GM06990 (cell line): ENCODE results near the gene SPAG9.

Source experiments
- DNase-seq: peaks from one replicate; pipeline ENCODE4 v3.0.0-alpha.2; 2011; ENCODE audit not compliant: insufficient read length; ENCODE audit errors: extremely low read depth
- H3K27me3 ChIP-seq: replicated peaks from 2 replicates; pipeline ENCODE4 v1.6.0; 2011; ENCODE audit warnings: low read length; ENCODE audit not compliant: control insufficient read depth, insufficient read depth
- H3K36me3 ChIP-seq: 2 replicates; pipeline ENCODE4 v1.5.1; 2011; ENCODE audit warnings: low read length; ENCODE audit not compliant: control insufficient read depth, insufficient read depth
- H3K4me3 ChIP-seq: replicated peaks from 2 replicates; pipeline ENCODE4 v1.5.1; 2011; ENCODE audit warnings: low read depth, mild to moderate bottlenecking, control low read depth, low read length
- TF ChIP-seq, protein P1 (sequence below): IDR thresholded peaks from 2 replicates; pipeline ENCODE4 v1.5.1; 2011; ENCODE audit warnings: low read length, control low read depth, mild to moderate bottlenecking, inconsistent platforms; ENCODE audit not compliant: insufficient read depth, poor library complexity, severe bottlenecking

Gene SPAG9, protein sequence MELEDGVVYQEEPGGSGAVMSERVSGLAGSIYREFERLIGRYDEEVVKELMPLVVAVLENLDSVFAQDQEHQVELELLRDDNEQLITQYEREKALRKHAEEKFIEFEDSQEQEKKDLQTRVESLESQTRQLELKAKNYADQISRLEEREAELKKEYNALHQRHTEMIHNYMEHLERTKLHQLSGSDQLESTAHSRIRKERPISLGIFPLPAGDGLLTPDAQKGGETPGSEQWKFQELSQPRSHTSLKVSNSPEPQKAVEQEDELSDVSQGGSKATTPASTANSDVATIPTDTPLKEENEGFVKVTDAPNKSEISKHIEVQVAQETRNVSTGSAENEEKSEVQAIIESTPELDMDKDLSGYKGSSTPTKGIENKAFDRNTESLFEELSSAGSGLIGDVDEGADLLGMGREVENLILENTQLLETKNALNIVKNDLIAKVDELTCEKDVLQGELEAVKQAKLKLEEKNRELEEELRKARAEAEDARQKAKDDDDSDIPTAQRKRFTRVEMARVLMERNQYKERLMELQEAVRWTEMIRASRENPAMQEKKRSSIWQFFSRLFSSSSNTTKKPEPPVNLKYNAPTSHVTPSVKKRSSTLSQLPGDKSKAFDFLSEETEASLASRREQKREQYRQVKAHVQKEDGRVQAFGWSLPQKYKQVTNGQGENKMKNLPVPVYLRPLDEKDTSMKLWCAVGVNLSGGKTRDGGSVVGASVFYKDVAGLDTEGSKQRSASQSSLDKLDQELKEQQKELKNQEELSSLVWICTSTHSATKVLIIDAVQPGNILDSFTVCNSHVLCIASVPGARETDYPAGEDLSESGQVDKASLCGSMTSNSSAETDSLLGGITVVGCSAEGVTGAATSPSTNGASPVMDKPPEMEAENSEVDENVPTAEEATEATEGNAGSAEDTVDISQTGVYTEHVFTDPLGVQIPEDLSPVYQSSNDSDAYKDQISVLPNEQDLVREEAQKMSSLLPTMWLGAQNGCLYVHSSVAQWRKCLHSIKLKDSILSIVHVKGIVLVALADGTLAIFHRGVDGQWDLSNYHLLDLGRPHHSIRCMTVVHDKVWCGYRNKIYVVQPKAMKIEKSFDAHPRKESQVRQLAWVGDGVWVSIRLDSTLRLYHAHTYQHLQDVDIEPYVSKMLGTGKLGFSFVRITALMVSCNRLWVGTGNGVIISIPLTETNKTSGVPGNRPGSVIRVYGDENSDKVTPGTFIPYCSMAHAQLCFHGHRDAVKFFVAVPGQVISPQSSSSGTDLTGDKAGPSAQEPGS (N-terminal part only)

DNA sequence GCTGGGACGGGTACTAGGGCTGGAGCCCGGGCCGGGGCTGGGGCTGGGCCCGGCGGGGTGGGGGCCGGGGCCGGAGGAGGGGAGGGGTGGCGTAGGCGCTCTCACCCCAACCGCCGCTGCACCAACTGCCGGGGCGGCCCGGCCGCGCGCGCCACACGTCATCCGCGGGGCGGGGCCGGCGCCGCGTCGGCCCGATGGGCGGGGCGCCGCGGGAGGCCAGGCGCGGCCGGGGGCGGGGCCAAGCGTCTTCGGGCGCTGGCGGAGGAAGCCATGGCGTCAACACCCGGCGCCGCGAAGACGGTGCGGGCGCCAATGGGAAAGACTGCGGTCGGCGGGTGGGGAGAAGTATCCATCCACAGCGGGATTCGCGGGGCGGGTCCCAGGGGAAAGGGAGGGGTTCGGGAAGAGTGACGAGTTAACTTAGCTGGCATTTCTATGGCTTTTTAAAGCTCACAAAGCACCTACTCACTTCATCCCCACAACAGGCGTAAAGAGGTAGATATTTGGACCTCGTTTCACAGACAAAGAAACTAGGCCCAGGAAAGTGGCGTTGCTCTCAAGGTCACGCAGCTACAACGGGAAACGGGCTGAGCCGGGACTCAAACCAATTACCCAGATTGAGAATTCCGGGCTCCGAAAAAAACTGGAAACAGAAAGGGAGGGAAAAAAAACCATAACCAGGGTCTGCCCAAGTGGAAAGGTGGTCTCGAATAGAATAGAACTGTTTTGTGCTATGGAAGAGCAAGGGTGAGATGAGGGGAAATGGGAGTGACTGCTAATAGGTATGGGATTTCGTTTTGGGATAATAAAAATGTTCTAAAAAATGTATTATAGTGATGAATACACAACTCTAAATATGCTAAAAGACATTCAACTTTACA, at the start of gene SPAG9:
SPAG9 (minus strand) TSS at position 130 of the 881 bp plus-strand sequence. CDS start 212 bp downstream, outside the sequence.
- DNase-seq, result peak; percentile 92
- no peaks in the 10 kb centered on the region for H3K27me3 ChIP-seq
- TF ChIP-seq, protein P1, sequence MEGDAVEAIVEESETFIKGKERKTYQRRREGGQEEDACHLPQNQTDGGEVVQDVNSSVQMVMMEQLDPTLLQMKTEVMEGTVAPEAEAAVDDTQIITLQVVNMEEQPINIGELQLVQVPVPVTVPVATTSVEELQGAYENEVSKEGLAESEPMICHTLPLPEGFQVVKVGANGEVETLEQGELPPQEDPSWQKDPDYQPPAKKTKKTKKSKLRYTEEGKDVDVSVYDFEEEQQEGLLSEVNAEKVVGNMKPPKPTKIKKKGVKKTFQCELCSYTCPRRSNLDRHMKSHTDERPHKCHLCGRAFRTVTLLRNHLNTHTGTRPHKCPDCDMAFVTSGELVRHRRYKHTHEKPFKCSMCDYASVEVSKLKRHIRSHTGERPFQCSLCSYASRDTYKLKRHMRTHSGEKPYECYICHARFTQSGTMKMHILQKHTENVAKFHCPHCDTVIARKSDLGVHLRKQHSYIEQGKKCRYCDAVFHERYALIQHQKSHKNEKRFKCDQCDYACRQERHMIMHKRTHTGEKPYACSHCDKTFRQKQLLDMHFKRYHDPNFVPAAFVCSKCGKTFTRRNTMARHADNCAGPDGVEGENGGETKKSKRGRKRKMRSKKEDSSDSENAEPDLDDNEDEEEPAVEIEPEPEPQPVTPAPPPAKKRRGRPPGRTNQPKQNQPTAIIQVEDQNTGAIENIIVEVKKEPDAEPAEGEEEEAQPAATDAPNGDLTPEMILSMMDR, result no peak
- H3K4me3 ChIP-seq, result peak within 1 kb of the TSS; percentile 94
- H3K36me3 ChIP-seq, result no peaks in the 10 kb centered on the region

DNA sequence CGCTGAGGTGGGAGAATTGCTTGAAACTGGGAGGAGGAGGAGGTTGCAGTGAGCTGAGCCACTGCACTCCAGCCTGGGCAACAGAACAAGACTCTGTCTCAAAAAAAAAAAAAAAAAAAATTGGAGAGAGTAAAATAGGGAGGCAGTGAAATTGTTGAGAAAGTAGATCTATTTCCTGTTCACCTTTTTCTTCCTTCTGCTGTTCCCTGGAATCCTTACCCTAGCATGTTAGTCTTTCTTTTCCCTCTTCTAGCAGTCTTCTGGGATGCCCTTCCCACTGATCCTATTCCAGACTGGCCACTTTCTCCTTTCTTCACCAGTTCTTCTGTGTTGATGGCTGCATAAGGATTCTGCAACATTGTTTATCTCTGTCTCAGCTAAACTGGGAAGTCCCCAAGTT, 48.7 kb upstream of the SPAG9 start:
- TF ChIP-seq, protein P1, result no peak
- Histone ChIP-seq H3K36me3 (peaks cover 4% of the 10 kb centered on the region), H3K4me3 (no peak overlapping the region), H3K27me3 (no peaks in the 10 kb centered on the region)
- no peak for DNase-seq

DNA sequence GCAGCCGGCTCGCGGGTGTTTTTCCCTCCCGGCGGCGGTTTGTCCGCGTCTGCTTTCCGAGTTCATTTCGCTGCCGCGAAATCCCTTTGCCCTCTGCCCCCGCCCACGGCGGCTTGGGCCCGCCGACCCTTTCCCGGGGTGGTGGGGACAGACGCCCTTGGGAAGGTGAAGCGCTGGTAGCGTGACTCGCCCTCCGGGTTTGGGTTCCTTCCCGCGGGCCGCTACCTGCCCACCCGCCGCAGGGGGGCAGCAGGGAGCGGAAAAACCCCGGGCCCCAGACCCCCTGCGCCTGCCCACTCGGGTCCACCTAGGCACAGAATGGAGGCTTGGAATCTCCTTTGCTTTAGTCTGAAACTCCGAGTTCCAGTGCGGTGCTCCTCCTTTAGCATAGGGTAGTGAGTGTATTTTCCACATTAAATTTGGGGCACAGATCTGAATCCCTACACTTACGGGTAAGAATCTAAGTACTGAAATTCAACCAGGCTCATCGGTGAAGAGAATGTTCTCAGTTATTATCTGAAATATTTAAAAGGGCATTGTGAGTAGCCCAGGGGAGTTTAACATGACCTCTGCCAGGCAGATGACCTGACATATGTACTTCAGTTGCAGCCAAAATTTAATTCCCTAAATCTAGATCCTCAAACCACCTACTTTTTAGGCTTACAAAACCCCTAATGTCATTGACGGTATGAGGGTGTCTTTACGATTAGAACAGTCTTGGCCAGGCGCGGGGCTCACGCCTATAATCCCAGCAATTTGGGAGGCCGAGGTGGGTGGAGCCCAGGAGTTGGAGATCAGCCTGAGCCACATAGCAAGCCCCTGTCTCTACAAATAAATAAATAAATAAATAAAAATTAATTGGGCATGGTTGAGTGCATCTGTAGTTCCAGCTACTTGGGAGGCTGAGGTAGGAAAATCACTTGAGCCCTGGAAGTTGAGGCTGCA, 46.6 kb upstream of the SPAG9 start:
- H3K36me3 ChIP-seq, result peaks cover 4% of the 10 kb centered on the region
- no peaks in the 10 kb centered on the region for H3K27me3 ChIP-seq
- peak overlapping the region; percentile 88 for H3K4me3 ChIP-seq
- peak; percentile 81 for DNase-seq
- TF ChIP-seq, protein P1, result peak; percentile 91

DNA sequence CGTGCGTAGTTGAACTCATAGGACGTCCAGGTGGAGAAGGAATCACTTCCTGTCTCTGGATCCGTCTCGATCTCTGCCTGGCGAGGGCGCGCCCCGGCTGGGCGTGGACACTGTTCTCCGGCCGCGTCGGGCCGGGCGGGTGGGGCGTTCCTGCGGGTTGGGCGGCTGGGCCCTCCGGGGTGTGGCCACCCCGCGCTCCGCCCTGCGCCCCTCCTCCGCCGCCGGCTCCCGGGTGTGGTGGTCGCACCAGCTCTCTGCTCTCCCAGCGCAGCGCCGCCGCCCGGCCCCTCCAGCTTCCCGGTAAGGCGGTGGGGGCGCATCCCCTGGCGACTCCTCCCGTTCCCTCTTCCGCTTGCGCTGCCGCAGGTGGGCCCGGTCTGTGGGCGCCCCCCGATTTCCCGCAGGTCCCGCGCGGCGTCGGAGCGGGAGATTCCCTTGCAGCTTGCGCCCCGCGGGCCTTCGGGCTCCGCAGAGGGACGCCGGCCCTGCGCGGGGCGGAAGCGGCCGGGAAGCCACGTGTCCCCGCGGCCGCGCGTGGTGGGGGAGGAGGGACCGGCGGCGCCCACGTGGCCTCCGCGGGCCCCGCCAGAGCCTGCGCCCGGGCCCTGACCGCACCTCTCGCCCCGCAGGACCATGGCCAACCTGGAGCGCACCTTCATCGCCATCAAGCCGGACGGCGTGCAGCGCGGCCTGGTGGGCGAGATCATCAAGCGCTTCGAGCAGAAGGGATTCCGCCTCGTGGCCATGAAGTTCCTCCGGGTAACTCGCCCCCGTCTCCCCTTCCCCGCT, 45.7 kb upstream of the SPAG9 start, which contains the start of gene NME2:
NME2 (plus strand) TSS at position 214 of the 789 bp plus-strand sequence; CDS start at position 634, 420 bp downstream.
- Histone ChIP-seq H3K27me3 (no peaks in the 10 kb centered on the region), H3K36me3 (peaks cover 10% of the 10 kb centered on the region), H3K4me3 (peak within 1 kb of the TSS; percentile 88)
- peak; percentile 90 for DNase-seq
- TF ChIP-seq, protein P1, result no peak
